ENCODE measurements around the gene MYRF.

The MYRF gene

GRCh38 chr11:61799665-61800284 lies 47.3 kb downstream of the MYRF start:
- DNase-seq, result no peak

DNA sequence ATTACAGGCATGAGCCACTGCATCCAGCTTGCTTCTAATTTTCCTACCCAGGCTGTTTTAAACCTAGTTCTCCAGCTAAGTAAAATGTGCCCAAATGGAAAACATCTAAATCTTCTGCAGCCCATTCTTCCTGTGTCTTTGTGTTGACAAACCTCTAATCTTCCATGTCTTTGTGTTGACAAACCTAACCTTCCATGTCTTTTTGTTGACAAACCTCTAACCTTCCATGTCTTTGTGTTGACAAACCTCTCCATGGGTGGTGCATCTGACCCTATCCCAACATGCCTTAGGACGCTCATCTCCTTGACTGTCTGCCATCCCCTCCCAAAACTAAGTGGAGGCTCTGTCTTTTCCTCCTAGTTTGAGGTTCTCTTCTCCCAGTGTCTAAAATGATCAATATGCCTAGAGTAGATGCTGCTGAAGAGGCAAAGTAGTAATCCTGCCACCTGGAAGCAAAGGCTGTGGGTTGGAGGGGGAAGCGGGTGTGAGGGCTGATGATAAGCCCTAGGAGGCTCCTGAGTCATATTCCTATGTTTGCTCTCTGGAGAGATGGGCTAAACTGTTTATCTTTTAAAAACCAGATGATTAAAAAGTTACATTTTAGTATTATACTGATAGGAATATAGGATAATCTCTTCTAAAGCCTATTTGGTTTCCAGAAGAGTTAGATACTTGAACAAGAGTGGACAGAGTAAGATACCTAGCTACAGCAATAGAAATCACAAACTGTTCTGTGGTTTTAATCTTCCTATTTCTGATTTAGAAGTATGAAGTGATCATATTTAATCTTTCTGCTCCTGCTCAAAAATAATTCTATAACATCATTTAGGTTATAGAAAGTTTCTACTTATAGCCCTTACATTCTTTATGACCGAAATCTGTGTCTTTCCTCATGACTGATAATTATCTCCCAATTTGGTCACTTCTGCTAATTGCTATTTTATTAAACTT lies 48.2 kb downstream of the MYRF start:
- DNase-seq, result no peak

DNA sequence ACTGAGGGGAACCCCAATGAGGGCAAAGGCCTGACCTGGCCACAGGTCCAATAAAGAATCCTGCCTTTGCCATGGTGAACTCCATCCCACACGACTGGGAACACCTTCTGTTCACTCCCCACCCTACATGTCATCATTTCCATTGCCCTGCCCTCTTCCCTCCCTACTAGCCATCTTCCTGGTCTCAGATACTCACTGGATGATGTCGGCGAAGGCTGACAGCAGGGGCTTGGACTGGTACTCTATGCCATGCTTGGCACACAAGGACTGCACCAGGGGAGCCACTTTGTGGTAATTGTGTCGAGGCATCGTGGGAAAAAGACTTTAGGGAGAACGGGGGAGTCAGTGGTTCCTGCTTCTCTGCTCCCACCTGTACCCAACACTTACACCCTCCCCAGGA lies 50.2 kb downstream of the MYRF start:
- DNase-seq, result no peak

GRCh38 chr11:61803889-61804647 lies 51.6 kb downstream of the MYRF start:
- DNase-seq, result no peak

DNA sequence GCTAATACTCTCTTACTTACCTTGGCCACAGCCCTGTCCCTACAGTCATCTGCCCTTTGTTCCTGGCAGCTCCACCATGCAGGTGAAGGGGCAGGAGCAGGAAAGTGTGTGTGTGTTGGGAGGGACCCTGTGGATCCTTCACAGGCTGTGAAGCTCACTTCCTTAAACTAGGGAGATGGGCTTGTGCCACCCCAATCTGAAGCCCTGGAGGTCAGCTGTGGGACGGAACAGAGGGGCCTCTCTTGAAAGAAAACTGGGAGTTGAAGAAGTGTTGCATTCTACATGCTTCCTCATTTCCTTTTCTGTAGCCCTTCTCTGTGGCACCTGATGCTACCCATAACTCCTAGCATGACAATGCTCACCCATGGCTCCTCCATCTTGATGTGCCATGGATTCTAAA lies 52.7 kb downstream of the MYRF start:
- DNase-seq, result no peak

DNA sequence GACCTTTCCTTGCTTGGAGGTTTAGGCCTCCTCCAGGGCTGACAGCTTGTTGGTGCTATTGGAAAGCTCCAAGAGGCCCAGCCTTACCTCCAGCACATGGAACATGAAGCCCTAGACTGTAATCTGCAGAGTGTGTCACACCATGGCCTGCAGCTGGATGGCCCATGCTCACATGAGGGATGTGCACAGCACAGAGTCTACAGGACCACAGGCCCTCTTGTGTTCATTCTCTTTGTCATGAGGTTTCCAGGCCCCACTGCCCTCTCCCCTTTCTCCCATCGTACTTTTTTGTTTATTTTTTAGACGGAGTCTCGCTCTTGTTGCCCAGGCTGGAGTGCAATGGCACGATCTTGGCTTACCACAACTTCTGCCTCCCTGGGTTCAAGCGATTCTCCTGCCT lies 54.3 kb downstream of the MYRF start:
- no peak for DNase-seq

DNA sequence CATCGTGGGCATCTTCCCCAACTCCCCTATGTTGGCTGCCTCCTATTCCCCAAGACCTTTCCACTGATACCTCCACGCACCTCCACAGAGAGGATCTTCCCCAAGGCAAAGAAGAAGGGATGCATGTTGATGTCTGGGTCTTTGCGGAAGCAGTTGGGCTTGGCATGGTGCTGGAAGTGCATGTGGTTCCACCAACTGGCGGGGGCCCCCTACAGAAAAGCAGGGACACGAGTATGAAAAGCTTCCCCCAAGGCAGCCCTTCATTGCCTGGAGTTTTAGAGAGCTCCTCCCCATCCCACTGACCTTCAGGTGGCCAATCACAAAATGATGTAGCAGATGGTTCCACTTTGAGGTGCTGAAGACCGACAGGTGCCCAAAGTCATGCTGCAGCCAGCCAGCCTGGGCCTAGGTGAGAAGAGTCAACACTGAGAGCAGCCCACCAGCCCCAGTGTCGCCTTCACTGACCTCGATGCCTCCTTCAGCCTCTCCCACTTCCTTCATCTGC lies 58.3 kb downstream of the MYRF start:
- DNase-seq, result no peak

DNA sequence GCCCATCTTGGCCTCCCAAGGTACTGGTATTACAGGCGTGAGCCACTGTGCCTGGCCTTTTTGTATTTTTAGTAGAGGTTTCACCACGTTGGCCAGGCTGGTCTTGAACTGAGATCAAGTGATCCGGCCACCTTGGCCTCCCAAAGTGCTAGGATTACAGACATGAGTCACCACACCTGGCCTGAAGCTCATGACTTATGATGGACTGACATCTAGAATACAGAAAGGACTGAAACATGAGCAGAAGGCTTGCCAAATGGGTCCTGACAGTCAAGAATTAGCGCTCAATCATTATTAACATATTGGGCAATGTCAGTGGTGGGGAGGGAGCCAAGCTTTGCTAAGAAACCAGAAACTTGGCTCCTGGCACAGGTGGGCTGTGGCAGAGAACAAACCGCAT lies 59.4 kb downstream of the MYRF start:
- no peak for DNase-seq

GRCh38 chr11:61812736-61813411 lies 60.4 kb downstream of the MYRF start:
- no peak for DNase-seq

DNA sequence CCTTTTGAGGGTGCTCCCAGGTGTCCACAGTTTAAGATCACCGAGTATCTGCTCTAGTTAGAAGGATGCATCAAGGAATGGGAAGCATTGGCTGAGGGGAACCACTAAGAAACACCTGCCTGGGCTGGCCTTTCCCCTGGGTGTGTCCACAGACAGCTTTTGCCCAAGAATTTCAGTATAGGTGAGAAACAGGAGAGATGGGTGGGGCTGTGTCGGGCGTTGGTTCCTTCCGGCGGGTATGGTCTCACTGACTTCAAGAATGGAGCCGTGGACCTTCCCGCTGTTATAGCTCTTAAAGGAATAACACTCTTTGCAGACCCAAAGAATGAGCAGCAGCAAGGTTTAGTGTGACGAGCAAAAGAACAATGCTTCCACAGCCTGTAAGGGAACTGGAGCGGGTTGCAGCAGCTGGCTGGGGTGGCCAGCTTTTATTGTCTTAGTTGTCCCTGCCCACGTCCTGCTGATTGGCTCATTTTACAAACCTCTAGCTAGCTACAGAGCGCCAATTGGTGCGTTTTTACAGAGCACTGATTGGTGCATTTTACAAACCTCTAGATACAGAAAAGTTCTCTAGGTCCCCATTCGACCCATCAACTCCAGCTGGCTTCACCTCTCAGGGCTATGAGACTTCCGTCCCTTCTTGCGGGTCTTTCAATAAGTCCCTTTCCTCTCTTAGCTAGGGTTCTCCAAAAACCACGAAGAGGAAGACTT lies 62.0 kb downstream of the MYRF start:
- no peak for DNase-seq

GRCh38 chr11:61814958-61815789 lies 62.7 kb downstream of the MYRF start:
- DNase-seq, result peak; percentile 67 to 71

DNA sequence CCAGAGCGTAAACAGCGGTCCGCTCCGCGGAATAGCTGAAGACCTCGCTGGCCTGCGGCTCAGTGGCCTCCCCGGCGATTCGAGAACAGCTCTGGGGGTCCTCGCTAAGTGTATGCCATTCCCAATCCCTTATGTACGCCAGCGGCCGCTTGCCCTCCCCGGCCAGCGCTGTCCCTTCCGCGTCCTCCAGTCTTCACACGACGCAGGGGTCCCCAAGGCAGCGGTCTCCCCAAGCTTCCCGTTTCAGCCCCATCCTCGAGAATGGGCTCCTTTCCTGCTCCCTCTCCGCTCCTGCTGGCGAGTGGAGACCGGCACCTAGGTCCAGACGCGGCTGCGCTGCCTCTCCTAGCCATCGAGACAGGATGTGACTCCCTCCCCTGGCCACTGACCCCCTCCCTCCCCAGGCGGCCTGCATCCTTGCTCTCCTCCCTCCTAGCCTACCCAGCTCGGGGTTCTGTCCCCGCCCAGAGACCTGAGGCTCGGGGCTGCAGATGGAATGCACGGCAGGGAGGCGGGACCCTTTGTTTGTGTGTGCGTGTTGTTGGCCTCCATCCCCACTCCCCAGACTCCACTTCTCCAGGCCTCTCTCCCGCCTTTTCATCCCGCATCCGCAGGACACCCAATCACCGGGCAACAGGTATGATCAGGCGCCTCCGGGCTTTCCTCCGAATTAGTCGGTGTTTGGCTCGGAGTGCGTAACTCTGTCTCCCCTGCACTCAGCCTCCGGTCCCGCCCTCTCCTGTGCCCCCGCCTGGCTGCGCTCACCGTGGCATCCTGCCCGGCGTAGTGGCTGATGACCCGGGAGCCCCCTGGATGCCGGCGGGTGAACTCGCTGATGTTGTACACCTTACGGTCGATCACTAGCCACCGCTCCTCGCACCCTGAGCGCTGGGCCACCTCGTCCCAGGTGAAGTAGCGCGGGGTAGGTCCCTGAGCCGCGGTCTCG lies 63.6 kb downstream of the MYRF start:
- DNase-seq, result peak; percentile 64 to 69

- DNase-seq, result peak; percentile 81 to 86
Observed at GRCh38 chr11:61816736-61817455, 64.5 kb downstream of the MYRF start, which contains the start of gene FADS1. FADS1 (minus strand) TSS chr11:61817003; CDS start chr11:61816929, 74 bp downstream.

- DNase-seq, result no peak
Observed at GRCh38 chr11:61817471-61818202, 65.2 kb downstream of the MYRF start.

DNA sequence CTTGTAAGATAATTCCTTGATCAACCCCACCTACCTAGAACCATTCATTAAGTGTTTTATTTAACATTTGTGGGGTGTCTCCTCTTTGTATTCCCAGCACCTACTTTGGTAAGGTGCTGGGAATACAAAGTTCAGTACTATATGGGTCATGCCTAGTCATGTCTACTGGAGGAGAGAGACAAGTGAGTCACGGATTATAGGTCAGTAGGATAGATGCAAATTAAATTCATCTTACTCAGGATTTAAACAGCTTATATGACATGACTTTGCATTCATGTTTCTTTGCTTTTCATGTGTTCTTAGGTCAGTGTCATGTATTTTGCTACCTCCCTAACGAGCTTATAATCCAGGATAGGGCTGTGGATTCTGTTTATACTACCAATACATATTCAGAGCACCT lies 67.7 kb downstream of the MYRF start:
- DNase-seq, result no peak

DNA sequence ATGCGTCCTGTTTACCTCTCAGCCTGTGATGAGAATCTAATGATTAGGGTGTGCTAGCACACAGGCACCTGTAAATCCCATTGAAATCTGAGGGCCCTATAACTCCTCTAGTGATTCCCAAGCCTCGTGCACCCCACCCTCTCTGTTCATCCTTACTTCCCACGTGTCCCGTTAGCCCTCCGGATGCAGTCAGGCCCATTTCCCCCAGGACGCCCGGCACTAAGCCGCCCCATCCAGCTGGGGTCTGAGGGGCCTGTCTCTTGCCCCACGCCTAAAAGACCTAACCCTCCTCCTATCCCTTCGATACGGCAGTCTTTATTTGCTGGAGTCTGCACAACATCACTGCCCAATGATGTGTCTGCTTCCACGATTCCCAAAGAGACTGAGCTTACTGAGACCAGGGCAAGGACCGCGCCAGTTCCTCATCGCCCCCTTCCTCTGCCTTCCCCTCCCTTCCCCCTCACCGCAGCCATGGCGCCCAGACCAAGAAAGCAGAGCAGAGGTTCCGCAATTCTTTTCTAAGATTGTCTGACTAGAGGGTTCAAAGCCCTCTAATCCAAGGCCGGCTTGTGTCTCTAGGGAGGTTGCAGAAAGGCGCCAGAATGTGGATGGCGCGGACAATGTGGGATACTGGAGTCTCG lies 74.6 kb downstream of the MYRF start:
- no peak for DNase-seq

GRCh38 chr11:61827571-61828378 lies 75.3 kb downstream of the MYRF start, which contains the start of gene FADS2:
FADS2 (plus strand) TSS chr11:61828300; CDS start chr11:61828391, 91 bp downstream.
- peak; percentile 77 to 84 for DNase-seq

Data from activated CD4-positive, alpha-beta T cell treated with anti-CD3 and anti-CD28 coated beads, Interleukin-2, amount 50 U/mL, for 48 hours (primary cell).